HFFc6 (cell line): ENCODE measurements around the gene ACSL1. TPM values are rescaled to one million over a fixed set of nuclear protein-coding genes. Genes with fewer than 3 reads are reported as not detected.

ENCODE experiments used
- DNase-seq: peaks from one replicate; pipeline ENCODE4 v3.0.0-alpha.2; 2018
- H3K27ac Mint-ChIP-seq: 2 replicates; pipeline ENCODE4 v1.8.0; 2020; ENCODE audit warnings: mild to moderate bottlenecking, mixed read lengths
- H3K27me3 Mint-ChIP-seq: 2 replicates; pipeline ENCODE4 v1.8.0; 2021; ENCODE audit warnings: mild to moderate bottlenecking, moderate library complexity, mixed read lengths; ENCODE audit not compliant: insufficient read depth
- H3K36me3 Mint-ChIP-seq: 2 replicates; pipeline ENCODE4 v1.8.0; 2021; ENCODE audit warnings: low read depth, mixed read lengths
- H3K4me1 Mint-ChIP-seq: 2 replicates; pipeline ENCODE4 v1.8.0; 2020; ENCODE audit warnings: low read depth, mixed read lengths
- H3K4me3 Mint-ChIP-seq: 2 replicates; pipeline ENCODE4 v1.8.0; 2020; ENCODE audit warnings: mild to moderate bottlenecking, moderate library complexity, mixed read lengths
- H3K9me3 Mint-ChIP-seq: 2 replicates; pipeline ENCODE4 v1.8.0; 2020; ENCODE audit warnings: mild to moderate bottlenecking, mixed read lengths
- total RNA-seq, 6 experiments: library from RNA; stranded (reverse); fragmentation: NEBNext Ultra II Directional; extraction: Animal tissue kit (Norgen Biotek cat#: 25700); gene quantifications; 2 replicates in 1 of 6; 3 replicates in 5 of 6; pipeline ENCODE4 v1.2.3, GENCODE V29; 2021
- TF ChIP-seq, protein P1 (sequence below): fragments of 200-600 bp; sonication (generic); IDR thresholded peaks from 2 replicates; pipeline ENCODE4 v1.5.0; 2021; ENCODE audit warnings: antibody characterized with exemption, mild to moderate bottlenecking

Gene ACSL1
- total RNA-seq, 6 experiments from 2014 or later: 21.7 to 24.0 (median 22.9) TPM

DNA sequence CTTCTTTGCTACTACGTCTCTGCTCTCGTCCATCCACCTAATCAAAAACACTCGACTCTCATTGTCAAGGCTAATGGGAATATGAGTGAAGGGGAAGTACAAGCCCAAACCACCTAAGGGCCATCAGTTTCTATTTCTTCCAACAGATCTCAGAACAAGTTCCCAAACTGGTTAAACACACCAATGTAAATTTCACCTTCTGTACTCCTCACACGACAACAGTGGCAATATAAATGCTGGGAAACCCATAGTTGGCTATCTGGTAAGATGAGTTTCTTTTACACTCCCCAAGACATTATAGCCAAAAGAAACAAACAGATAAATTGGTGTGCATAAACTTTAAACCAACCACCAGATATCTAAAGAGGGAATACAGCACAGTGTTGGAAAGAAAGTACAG is 21.9 kb downstream of the ACSL1 start:
- no peak overlapping the region for H3K27ac Mint-ChIP-seq
- H3K9me3 Mint-ChIP-seq: no peaks in the 10 kb centered on the region
- no peaks in the 10 kb centered on the region for H3K36me3 Mint-ChIP-seq
- peaks cover 3% of the 10 kb centered on the region for H3K27me3 Mint-ChIP-seq
- DNase-seq: no peak
- no peak overlapping the region for H3K4me3 Mint-ChIP-seq
- TF ChIP-seq, protein P1, sequence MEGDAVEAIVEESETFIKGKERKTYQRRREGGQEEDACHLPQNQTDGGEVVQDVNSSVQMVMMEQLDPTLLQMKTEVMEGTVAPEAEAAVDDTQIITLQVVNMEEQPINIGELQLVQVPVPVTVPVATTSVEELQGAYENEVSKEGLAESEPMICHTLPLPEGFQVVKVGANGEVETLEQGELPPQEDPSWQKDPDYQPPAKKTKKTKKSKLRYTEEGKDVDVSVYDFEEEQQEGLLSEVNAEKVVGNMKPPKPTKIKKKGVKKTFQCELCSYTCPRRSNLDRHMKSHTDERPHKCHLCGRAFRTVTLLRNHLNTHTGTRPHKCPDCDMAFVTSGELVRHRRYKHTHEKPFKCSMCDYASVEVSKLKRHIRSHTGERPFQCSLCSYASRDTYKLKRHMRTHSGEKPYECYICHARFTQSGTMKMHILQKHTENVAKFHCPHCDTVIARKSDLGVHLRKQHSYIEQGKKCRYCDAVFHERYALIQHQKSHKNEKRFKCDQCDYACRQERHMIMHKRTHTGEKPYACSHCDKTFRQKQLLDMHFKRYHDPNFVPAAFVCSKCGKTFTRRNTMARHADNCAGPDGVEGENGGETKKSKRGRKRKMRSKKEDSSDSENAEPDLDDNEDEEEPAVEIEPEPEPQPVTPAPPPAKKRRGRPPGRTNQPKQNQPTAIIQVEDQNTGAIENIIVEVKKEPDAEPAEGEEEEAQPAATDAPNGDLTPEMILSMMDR: no peak
- peaks cover 36% of the 10 kb centered on the region for H3K4me1 Mint-ChIP-seq

DNA sequence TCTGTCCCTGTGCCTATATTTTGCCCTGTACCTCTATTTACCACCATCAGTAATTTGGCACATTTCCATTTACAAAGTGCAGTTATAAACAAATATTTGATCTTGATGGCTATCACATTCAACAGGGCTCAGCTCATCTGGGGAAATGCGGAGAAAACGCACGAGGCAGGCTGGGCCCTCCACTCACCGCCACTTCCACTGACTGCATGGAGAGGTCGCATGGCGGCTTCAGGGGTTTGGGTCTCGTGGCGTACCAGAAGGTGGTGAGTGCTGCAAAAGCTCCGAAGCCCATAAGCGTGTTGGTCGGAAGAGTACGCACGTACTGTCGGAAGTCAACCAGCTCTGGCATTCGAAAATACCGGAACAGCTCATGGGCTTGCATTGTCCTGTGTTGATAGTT is 22.6 kb downstream of the ACSL1 start:
- Mint-ChIP-seq H3K4me3 (no peak overlapping the region; the same call in 1 of the 2 replicates), H3K27me3 (peaks cover 3% of the 10 kb centered on the region), H3K9me3 (no peaks in the 10 kb centered on the region), H3K36me3 (no peaks in the 10 kb centered on the region), H3K4me1 (peaks cover 30% of the 10 kb centered on the region), H3K27ac (no peak overlapping the region)
- TF ChIP-seq, protein P1: no peak
- no peak for DNase-seq

DNA sequence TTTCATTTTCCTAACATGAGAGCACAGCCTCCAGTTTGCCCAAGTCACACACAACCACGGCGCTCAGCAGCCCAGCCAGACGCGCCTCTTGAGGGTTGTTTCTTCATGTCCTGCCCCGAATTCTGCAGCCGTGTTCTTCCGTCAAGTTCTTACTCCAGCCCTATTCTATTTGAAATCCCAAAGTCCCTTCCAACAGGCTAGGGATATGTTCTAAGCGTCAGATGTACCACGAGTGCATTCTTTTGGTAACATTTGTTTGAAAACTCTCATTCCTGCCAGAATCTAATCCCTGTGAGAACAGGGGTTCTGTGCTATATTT is 23.1 kb downstream of the ACSL1 start:
- no peaks in the 10 kb centered on the region for H3K36me3 Mint-ChIP-seq
- TF ChIP-seq, protein P1: no peak
- no peak for DNase-seq
- H3K4me1 Mint-ChIP-seq: peaks cover 25% of the 10 kb centered on the region
- peaks cover 3% of the 10 kb centered on the region for H3K27me3 Mint-ChIP-seq
- peak overlapping the region; percentile 25 for H3K27ac Mint-ChIP-seq
- H3K4me3 Mint-ChIP-seq: peak overlapping the region; percentile 81
- no peaks in the 10 kb centered on the region for H3K9me3 Mint-ChIP-seq

- Mint-ChIP-seq H3K27ac (peak overlapping the region; percentile 25), H3K36me3 (no peaks in the 10 kb centered on the region), H3K4me1 (peaks cover 21% of the 10 kb centered on the region), H3K4me3 (peak overlapping the region; percentile 81), H3K9me3 (no peaks in the 10 kb centered on the region), H3K27me3 (peaks cover 3% of the 10 kb centered on the region)
- TF ChIP-seq, protein P1: no peak
- no peak for DNase-seq
Measured at GRCh38 chr4:184801781-184802696, 23.7 kb downstream of the ACSL1 start.

GRCh38 chr4:184798504-184798903 is 27.3 kb downstream of the ACSL1 start:
- Mint-ChIP-seq H3K9me3 (no peaks in the 10 kb centered on the region), H3K4me1 (peaks cover 22% of the 10 kb centered on the region), H3K27me3 (peaks cover 3% of the 10 kb centered on the region), H3K4me3 (no peak overlapping the region), H3K36me3 (no peaks in the 10 kb centered on the region), H3K27ac (no peak overlapping the region)
- no peak for DNase-seq
- TF ChIP-seq, protein P1: no peak
